ENCODE data around the gene WDR53.
"Not testable (repeated sequence)": the region's sequence is repeated elsewhere in the genome, so short reads cannot be mapped to it uniquely, and the experiment has no call there.

The WDR53 gene

DNA sequence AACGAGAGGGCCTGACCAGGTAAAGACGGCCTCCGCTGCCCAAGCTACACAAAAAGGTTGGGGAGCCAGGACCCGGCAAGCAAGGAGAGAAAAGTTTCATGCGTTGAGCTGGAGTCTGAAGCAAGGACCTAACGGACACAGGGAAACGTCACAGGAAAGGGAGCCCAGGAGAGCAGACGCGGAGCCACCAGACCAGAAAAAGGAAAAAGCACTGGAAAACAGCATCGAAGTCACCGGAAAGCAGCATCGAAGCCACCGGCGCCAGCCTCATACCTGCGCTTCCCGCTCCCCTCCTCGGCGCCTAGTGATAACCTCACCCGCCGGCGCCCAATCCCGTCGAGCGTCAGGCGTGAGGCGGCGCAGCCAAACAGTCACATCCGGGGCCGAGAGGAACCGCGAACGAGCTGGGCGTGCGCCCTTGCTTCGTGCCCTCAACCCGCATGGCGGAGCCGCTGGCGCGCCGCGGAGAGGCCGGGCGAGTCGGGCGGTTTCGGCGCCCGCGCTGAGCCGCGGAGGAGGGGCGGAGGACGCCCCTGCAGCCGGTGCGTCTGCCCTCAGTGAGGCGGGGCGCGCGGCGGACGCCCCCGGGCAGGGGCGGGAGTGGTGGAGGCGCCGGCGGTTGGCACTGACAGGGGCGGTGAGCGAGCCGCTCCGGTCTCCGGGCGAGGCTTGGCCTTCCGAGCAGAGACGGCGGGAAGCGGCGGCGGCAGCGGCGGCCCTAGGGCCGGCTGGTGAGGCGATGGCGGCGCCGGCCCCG lies at the start of gene WDR53, which contains the start of gene FBXO45:
WDR53 (minus strand) TSS at position 309 of the 757 bp plus-strand sequence. CDS start 7,079 bp downstream, outside the sequence.
FBXO45 (plus strand) TSS at position 415 of the 757 bp plus-strand sequence; CDS start at position 740, 325 bp downstream.
- DNase-seq: peak; percentile 91 to 94

DNA sequence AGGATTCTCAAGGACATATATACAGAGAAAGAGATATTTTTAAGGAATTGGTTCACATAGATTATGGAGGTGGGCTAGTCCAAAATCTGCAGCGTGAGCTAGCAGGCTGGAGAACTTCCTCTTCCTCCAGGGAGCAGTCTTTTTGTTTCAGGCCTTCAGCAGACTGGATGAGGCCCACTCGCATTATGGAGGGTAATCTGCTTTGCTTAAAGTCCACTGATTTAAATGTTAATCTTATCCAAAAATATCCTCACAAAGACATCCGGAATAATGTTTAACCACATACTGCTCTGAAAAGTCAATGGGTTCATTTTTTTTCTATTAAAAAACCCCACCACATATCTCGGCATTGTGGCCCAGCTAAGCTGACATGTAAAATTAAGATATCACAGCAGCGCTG lies 48.9 kb upstream of the WDR53 start:
- no peak for DNase-seq

DNA sequence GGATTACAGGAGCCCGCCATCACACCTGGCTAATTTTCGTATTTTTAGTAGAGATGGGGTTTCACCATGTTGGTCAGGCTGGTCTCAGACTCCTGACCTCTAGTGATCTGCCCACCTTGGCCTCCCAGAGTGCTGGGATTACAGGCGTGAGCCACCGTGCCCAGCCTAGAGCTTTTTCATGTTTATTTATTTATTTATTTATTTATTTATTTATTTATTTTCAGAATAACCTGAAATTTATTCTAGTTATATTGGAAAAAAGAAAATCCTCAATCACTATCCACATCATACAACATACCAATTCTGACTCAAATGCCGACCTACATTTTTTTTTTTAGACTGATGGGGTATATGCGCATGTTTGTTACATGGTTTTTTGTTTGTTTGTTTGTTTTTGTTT lies 46.9 kb upstream of the WDR53 start:
- not testable (repeated sequence) for DNase-seq

DNA sequence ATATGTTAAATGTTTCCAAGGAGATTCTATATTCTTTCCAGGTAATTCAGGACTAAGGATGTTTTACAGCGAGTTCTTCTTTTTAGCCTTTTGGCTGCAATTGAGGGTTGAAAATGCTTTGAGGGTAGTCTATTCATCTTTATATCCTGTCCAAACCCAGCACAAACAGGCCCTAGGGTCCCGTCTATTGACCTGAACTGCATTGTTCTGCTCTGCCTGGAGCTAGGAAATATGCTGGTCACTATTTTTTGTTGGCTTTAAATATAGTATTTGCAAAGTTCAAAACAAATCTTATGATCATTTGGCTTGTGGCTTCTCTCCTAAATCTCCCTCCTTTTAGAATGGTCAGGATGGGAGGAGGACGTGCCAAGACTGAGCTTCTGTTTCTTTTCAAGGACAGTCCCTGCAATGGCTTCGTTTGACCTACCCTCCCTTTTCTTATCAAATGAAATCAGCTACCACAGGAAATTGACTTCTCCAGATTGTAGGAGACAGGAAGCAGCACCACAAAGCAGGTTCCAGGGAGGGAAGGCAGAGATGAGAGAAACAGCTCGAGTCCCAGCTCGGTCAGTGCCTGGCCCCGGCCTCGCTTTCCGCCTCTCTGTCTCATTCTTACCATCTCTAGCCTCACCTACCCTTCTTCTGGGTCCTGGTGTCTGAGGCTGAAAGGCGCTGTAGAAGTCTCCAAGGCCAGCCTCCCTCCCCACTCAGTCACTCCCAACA lies 43.6 kb upstream of the WDR53 start:
- no peak for DNase-seq

DNA sequence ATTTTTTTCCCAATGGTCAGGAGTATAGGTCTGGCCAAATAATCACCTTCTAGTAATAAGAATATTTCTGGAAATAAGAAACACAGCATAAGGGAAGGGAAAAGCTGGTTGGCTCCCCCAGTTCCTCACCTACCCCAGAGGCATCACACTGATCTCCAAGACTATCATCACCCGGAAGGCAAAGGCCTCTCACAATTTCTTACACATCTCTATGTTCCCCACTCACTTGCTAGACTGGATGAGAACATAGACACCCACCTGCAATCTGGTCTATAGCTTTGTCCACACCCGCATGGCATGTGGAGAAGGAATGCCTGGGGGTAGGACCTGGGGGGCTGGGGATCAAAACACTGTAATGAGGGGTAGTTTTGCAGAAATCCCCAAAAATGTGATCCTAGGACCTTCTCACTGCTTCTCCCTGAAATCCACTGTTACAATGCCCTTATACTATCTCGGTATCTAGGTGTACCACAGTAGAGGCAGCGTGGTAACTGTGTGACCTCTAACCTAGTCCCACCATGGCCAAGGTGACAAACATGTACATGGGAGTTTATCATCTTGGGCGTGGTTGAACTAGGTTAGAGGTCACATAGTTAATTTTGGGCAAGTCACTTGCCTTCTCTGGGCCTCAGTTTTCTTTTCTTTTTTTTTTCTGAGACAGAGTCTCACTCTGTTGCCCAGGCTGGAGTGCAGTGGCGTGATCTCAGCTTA lies 41.6 kb upstream of the WDR53 start:
- no peak for DNase-seq

- DNase-seq: peak; percentile 48 to 83
These were observed 41.0 kb upstream of the WDR53 start for GRCh38 chr3:196609343-196609775.

GRCh38 chr3:196608693-196609092 lies 40.3 kb upstream of the WDR53 start:
- no peak for DNase-seq

- DNase-seq: no peak
These were observed 36.2 kb upstream of the WDR53 start for GRCh38 chr3:196604548-196604947.

- no peak for DNase-seq
These were observed 35.3 kb upstream of the WDR53 start for GRCh38 chr3:196603683-196604082.

DNA sequence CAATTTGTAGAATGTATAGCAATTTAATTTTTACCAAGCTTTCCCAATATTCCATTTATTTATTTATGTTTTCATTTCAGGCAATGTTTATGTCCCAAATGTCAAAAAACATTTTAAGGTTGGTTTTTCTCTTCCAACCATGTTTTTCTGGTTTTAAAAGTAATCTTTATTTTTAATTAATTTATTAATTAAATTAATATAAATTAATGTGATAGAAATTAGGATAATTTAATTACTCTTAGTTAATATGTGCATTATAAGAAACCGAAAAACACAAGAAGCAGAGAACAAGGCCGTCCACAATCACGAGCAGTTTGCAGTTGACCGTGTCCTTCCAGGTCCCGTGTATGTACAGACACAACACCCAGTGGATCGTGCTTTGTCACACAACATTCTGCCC lies 34.3 kb upstream of the WDR53 start:
- DNase-seq: no peak

DNA sequence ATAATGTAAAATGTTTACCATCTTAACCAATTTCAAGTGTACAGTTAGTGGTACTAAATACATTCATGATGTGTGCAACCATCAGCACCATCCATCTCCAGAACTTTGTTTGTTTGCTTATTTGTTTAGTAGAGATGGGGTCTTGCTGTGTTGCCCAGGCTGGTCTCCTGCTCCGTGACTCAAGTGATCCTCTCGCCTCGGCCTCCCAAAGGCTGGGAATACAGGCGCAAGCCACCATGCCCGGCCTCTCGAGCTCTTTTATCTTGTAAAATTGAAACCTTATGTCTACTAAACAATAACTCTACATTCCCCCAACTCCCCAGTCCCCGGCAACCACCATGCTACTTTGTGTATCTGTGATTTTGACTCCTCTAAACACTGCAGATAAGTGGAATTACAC lies 32.0 kb upstream of the WDR53 start:
- DNase-seq: no peak

DNA sequence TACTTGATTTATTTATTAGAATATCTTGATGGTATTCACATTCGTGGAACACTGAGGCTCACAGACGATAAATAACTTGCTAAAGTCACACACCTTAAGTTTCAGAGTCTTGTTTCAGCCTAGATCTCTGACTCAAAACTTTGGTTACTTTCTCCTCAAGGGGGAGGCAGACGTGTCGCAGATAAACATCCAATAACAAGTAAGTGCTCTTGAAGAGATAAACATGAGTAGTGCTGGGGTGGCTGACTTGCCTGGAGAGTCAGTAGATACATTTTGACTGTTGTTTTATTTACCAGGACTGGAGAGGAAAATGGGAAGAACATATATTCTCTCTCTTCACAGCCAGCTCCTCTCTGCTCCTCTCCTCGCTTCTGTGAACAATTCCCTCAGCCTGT lies 31.4 kb upstream of the WDR53 start:
- DNase-seq: no peak

DNA sequence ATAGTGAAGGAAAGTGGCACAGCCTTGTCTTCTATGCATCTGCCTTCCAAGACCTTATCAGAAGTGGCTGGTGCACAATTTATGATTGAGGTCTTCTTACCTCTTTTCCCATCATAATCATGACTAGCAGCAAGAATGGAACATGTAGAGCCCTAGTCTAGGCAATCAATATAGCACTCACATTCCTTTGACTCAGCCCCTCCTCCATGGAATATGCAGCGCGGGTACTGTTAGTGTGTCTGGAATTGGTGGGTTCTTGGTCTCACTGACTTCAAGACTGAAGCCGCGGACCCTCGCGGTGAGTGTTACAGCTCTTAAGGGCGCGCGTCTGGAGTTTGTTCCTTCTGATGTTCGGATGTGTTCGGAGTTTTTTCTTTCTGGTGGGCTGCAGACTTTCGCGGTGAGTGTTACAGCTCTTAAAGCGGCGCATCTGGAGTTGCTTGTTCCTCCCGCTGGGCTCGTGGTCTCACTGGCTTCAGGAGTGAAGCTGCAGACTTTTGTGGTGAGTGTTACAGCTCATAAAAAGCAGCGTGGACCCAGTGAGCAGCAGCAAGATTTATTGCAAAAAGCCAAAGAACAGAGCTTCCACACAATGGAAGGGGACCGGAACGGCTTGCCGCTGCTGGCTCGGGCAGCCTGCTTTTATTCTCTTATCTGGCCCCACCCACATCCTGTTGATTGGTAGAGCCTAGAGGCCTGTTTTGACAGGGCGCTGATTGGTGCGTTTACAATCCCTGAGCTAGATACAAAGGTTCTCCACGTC lies 29.8 kb upstream of the WDR53 start:
- not testable (repeated sequence) for DNase-seq

DNA sequence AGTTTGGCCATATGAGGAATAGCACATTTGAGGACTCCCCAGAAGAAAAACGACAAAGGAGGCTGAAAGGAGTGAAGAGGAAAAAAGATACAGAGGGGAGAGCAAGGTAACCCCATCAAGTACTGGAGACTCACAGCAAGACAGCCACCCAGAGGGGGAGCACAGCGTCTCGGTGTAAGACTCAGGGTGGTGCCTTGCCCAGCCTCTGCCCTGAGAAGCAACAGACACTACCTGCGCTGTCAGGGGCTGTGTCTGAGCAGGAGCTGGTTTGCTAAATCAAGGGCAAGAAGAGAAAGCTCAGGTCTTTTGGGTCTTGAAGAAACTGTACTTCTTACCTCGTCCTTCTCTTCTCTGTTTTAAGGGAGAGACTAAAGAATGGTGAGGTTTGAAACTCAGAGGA lies 28.0 kb upstream of the WDR53 start:
- DNase-seq: no peak

DNA sequence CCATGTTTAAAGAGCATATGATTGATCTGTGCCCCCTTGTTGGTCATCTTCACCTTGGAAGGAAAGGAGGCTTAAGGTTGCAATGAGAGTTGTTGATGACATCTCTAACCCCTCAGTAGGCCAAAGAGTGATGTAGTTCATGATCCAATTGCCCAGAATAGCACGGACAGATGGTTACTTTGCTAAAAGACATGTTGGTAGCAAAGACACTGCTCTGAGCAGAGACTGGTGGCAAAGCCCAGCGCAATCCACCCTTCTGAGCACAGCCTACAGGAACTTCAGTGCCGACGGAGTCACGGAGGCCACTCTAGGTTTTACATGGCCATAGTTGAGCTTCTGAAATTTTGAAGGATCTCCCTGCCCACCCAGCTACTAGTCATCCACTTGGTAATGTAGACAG lies 21.9 kb upstream of the WDR53 start:
- no peak for DNase-seq

DNA sequence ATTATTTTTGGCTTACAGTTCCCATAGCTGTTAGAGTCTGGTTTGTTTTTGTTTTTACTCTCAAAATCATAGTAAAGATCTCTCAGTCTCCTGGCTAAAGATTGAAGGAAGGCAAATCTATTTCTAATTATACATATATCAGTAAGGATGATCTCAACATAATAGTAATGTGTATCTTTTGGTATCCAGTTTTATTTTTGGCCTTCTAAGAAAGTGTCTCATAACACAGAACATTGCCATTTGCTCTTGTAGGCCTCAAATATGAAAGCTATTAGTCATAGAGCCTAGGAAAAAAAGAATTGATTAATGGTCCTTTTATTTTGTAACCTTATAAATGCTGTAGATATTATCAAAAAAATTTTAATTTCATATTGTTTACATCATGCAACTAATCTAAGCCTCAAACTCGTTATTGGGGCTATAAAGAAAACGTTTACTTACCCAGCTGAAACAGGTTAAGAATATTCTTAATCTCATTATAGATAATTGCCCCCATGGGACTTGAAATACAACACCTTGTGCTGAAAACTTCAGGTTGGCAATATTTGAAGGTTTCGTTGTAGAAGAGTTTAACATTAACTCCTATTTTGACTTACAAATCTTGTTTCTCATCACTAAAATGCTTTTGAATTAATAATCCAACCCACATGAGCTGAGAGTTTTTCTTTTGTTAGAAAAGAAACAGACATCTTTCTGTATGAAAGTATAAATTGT lies 16.8 kb upstream of the WDR53 start:
- DNase-seq: no peak

DNA sequence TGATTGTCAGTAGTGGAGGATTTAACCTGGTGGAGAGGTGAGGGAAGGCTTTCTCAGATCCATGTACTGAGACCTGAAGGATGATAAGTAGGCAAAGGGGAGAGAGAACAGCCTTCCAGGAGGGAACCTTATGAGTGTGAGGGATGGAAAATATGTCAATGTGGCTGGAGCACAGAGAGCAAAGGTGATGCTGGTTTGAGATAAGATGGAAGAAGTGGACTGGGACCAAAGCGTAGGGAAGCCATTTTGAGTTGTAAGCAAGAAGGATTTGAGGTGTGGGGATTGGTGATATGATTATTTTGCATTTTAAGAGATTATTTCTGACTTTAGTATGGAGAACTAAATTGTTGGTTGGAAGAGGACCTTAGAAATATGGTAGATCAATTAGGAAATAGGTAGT lies 4.0 kb upstream of the WDR53 start:
- DNase-seq: no peak

DNA sequence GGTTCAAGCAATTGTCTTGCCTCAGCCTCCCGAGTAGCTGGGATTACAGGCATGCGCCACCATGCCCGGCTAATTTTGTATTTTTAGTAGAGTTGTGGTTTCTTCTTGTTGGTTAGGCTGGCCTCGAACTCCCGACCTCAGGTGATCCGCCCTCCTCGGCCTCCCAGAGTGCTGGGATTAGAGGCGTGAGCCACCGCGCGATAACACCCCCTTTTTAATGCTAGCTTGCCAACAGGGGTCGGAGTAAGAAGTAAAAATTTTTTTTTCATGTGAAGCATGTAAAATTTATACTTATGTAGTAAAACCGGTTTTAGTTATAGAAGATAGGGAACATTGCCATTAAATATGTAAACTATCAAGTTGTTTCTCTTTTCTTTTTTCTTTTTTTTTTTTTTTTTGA lies 2.0 kb upstream of the WDR53 start:
- DNase-seq: not testable (repeated sequence)

- DNase-seq: no peak
These were observed 706 bp upstream of the WDR53 start for GRCh38 chr3:196569003-196569516.

DNA sequence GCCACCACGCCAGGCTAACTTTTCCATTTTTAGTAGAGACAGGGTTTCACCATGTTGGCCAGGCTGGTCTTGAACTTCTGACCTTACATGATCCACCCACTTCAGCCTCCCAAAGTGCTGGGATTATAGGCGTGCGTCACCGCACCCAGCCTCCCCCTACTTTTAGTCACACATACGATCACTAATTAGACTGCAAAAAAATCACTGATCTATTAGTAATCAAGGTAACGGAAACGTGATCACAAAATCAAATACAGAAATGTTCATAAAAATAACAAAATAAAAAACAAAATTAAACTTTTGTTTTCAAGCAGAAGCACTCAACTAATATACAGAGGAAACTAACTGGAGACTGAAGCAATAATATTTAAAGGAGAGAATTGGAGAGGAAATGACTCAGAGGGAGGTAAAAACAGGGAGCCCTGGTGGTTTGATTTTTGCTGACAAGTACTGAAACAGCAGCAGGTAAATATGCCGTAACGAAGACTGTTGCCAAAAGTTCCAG lies 4.6 kb downstream of the WDR53 start:
- DNase-seq: no peak

- DNase-seq: no peak
These were observed 8.5 kb downstream of the WDR53 start for GRCh38 chr3:196559826-196560225.

DNA sequence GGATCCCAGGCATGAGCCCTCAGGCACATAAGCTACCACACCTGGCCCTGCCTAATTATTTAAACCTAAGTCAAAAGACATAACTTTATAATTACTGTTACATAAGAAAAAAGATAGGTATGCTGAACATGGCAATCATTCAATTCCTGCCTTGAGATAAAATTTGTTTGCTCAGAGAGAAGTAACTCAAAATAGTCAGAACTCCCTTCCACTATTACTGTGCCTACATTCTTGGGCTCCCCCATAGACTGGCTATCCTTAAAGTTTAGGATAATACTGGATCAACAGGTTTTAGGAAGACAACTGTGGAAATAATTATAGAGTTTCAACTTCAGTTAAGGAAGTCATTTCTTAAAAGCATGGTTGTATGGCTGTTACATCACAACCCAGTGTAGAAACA lies 9.9 kb downstream of the WDR53 start:
- DNase-seq: no peak

Measured in hippocampal formation (tissue), 2 donors.